HG03469 (cell line): ENCODE measurements around the gene ZNF467.

Experiments
- ATAC-seq: cut with Tn5 transposase; IDR thresholded peaks from one replicate; pipeline ENCODE4 v1.9.1; 2021; ENCODE audit warnings: mild to moderate bottlenecking, moderate library complexity, moderate number of reproducible peaks; ENCODE audit not compliant: unreplicated experiment

The ZNF467 gene

DNA sequence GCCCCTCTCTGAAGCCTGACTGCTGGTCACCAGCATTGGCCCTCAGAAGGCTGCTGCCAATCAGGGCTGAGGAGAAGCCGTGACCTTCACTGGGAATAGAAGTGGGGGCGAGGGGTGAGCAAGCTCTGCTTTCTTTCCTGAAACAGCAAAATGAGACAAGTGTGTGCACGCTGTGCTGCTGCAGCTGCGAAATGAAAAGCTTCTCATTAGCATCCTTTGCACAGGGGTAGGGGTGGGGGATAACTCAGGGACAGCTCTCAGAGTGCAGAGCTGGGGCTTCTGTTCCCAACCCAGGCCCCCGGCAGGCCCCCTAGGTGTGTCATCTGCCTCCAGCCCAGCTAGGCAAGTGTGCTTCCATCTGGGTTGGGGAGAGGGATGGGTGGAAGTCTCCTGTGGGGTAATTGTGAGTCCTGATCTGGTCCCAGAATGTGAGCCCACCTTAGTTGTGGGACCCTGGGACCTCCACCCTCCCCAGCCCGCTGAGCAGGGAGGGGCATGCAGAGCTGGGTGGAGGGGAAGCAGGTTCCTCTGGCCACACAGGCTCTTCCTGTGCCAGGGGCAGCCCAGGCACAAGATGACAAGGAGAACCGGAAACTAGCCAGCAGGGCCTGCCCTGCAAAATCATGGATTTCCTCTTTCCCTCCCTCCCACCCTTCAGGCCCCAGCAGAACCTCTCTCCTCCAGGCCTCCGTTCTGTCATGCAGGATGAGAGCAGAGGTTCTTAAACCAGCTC, 22.2 kb downstream of the ZNF467 start:
- no peak for ATAC-seq

DNA sequence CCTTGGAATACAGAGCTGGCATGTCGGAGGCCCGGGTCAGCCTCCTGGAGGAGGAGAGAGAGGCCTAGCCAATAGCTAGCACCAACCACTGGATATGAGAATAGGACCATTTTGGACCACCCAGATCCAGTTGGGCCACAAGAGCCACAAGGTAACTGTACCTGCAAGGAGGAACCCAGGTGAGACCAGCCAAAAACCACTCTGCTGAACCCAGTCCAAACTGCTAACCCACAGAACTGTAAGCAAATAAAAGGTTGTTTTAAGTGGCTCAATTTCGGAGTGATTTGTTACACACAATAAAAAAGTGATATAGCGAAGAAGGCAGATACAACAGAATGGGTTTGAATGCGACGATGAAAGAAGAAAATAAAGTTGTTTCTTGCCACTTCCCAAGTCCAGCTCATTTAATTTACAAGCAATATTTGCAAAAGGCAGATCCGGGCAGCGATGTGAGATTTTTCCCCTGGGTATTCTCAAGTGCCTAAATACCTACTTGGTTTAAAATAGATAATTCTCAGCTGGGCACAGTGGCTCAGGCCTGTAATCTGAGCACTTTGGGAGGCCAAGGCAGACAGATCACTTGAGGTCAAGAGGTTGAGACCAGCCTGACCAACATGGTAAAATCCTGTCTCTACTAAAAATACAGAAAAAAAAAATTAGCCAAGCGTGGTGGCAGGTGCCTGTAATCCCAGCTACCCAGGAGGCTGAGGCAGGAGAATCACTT, 23.1 kb downstream of the ZNF467 start:
- ATAC-seq: no peak

DNA sequence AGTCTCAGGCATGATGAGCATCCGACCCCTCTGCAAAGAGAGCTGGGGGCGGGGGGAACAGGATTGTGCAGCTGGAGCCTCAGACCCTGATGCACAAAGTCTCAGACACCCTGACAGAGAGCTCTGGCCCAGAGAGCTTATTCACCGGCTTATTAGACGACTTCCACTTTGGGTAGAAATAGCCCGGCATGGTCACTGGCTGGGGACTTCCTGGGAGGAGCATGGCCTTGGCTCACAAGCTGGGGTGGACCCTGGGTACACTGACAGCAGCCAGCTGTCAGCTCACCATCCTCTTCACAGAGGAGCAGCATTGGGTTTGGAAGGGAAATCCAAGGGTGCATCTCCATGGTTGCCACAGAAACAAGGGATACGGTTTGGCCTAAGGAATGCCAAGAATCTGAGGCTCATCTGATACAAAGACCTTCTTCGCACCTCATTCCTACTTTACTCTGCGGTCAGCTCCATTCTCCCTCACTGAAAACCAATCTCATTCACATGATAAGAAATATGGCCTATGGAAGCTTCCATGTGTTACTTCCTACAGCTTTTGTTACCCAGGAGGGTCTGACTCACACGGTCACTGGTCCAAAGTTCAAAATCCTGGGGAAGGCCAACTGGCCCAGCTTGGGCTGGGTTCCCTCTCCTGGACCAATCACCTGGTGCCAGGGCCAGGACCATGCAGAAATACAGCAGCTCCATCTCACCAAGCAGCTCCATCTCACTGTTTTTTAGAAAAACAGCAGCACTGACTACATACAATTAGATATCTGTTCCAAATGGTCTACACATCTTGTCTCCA, 25.1 kb downstream of the ZNF467 start:
- no peak for ATAC-seq

- no peak for ATAC-seq
Measured at GRCh38 chr7:149743476-149744255, 29.7 kb downstream of the ZNF467 start.

DNA sequence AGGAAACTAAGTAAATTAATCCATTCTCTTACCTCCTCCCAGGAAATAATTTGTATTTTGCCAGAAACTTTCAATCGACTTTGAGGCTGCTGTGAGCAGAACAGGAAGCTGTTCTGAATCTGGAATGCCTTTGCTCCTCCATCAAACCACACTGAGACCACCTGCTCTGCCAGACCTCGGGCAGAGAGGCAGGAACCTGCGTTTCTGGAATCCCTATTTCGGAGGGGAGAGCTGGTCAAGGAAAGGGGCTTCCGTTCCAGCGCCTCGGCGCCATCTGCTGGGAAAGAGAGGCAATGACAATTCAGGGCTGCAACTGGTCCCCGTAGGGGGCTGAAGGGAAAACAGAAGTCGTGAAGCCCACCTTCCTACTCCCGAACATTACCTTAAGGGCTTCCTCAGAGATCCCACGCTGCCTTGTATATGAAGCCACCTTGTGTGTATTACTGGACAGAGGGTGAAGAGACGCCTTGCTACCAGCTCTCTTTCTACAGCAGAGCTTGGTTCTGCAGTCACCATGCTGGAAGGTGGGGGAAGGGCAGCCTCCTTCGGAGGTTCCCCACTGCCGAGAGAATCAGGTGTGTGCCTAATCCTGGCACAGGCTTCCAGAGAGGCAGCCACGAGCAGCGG, 31.2 kb downstream of the ZNF467 start:
- no peak for ATAC-seq

- no peak for ATAC-seq
Measured at GRCh38 chr7:149741629-149742028, 31.8 kb downstream of the ZNF467 start.

DNA sequence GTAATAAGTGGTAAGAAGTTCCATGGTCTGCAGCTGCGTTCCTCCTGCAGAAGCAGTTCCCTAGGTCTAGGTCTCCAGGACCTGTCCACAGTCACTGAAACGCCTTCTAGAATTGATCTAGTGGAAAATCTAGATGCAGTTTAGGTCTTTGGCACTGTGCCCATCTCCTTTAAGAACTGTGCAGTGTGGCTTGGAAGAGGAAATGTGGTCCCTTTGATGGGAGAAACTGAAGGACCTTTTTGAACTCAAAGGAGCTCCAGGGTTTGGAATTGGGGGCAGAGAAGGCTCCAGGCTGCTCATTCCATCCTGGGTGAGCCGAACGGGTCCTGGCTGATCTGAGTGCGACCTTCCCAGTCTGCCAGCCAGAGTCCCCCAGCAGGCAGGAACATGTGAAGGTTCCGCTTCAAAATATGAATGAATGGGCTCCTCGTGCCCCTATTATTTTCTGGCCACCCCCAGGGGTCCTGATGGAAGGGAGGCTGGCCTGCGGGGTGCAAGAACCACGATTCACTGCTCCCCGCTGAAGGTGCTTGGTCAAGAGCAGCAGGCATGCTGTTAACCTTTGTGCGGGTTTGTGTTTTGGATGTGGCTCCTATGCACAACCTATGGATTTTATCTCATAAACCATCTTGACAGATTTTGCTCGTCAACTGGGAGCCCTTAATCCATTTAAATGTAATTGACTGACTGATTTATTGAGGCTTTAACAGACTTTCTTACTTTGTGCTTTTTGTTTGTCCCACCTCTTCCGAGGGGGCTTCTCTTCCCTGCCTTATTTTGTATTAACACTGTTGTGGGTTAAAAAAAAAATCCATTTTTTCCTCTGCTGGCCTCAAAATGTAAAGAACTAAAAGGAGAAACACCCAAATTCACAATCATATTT, 36.7 kb downstream of the ZNF467 start:
- no peak for ATAC-seq

DNA sequence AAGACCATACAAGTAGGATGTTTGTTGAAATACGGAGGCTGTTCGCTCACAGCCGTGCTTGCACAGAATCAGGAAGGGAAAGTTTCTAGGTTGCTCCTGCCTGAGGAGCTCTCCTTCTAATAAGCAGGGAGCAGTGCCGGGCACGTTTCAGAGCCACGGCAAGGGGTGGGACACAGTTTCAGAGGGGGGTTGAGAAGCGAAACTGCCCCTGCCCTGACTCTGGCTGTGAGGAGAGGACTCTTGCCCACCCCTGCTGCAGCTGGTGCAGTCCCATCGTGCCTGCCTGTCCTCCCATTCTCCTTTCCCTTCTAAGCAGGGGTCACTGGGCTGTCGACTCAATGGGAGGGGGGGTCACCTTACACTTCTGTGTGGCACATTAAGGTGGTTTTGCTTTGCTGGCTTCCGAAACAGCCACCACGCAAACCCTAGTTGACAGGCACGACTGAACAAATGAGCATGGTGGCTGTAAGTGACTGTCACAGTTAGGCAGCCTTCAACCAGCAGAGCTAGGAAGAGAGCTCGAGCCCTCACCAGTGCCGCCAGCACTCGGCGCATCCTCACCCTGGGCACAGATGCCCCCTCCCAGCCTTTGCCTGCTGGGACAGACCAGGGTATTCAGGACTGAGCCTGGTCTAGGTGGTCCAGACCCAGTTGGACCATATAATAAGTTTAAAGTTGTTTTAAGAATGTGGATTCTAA, 37.5 kb downstream of the ZNF467 start:
- no peak for ATAC-seq

GRCh38 chr7:149735181-149735602, 38.2 kb downstream of the ZNF467 start:
- no peak for ATAC-seq

- no peak for ATAC-seq
Measured at GRCh38 chr7:149734791-149735075, 38.7 kb downstream of the ZNF467 start.

GRCh38 chr7:149733924-149734790, 39.2 kb downstream of the ZNF467 start:
- no peak for ATAC-seq

GRCh38 chr7:149733131-149733923, 40.1 kb downstream of the ZNF467 start:
- no peak for ATAC-seq

DNA sequence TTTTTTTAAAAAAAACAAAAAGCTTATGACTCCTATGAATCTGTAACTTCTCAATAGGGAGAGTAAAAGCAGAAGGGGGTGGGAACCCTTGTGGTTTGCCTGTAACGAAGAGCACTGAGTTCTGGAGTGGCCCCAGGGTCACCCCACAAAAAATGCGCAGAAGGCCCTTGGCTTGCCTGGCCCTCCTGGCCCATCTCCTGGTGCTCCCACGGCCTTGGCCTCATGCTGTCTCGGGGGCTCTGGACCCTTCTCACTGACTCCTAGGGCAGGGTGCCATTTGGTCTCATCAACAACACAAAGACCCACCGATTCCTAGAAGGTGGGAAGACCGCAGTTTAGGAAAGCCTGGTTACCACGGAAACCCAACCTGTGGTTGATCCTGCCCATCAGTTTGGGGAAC, 40.8 kb downstream of the ZNF467 start:
- no peak for ATAC-seq

DNA sequence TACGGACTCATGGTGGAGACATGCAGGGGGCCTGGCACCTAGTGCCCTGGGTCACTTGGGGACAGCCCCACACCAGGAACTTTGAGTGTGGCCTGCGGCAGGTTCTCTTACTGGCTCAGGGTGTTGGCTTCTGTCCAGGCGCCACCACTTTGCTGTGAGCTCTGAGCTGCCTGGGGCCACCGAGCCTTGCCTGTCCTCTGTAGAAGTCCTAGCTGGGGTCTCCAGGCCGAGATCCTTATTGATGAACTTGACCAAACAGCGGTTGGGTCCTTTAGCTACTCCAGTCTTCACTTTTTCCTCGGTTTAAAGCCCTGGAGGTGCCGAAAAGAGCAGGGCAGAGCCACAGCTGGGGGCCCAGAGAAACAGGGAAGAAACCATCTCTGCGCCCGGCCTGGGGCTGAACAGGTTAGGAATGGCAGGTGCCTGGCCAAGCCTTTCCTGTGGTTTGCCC, 41.3 kb downstream of the ZNF467 start:
- ATAC-seq: no peak

DNA sequence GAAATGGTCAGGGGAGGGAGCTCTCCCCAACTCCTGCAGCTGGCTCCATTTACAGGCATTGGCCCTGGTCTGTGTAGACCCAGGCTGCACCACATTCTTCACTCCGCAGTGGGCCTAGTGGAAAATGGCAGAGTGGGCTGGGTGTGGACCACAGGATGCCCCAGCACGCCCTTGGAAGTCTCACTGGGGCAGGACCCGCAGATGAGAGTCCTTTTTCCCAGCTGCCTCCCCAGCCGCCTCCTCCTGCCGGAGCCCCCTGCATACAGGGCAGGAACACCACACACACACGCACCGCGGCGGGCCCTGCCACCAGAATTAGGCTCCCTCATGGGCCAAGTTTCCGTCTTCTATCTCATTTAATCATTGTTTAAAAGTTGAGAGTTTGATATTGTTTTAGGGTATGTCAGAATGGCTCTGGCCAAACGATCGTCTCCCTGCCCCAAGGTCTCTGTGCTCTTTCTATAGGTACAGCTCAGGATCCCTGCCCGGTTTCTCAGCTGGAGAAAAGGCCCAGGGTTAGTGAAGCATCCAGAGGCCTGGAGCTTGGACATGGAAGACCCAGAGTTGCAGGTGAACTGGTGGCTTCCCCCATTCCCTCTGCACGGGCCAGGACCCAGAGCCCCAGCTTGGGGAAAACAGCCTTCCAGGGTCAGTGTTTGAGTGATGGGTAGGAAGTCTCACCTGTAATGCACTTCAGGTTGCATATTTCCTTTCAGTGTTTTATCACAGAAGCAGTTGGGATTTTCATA, 42.0 kb downstream of the ZNF467 start:
- no peak for ATAC-seq

- ATAC-seq: no peak
Measured at GRCh38 chr7:149729983-149730801, 43.2 kb downstream of the ZNF467 start.
